Activated naive CD4-positive, alpha-beta T cell treated with anti-CD3 and anti-CD28 coated beads, Interleukin-2, amount 50 U/mL, for 72 hours (primary cell): ENCODE measurements around the gene BUB1B. TPM values are rescaled to one million over a fixed set of nuclear protein-coding genes. Genes with fewer than 3 reads are reported as not detected.
A peak's percentile ranks its signal among the peaks of the same experiment; 100 is the strongest.

Source experiments
- ATAC-seq, 2 donors: fragments of 150-1000 bp; cut with Tn5 transposase; 2 replicates each; pipeline ENCODE4 v1.10.0; 2021; ENCODE audit warnings: mild to moderate bottlenecking in 2 of 2, moderate library complexity in 2 of 2
- DNase-seq, 2 donors: peaks; one replicate each; pipeline ENCODE4 v3.0.0; 2021 to 2022; ENCODE audit warnings: low spot score in 2 of 2
- H3K27ac Mint-ChIP-seq, 2 donors: one replicate each; pipeline ENCODE4 v1.8.0; 2022; ENCODE audit warnings: mild to moderate bottlenecking in 2 of 2, mixed read lengths in 2 of 2
- H3K36me3 Mint-ChIP-seq, 2 donors: one replicate each; pipeline ENCODE4 v1.8.0; 2022; ENCODE audit warnings: mixed read lengths in 2 of 2
- H3K9me3 Mint-ChIP-seq, 2 donors: one replicate each; pipeline ENCODE4 v1.8.0; 2022; ENCODE audit warnings: mixed read lengths in 2 of 2
- total RNA-seq, 2 donors: library from RNA; stranded (reverse); gene quantifications; one replicate each; pipeline ENCODE4 v1.2.3, GENCODE V29; 2022

BUB1B gene
- total RNA-seq, 2 donors from 2014 or later = 98.9 to 141 TPM

DNA sequence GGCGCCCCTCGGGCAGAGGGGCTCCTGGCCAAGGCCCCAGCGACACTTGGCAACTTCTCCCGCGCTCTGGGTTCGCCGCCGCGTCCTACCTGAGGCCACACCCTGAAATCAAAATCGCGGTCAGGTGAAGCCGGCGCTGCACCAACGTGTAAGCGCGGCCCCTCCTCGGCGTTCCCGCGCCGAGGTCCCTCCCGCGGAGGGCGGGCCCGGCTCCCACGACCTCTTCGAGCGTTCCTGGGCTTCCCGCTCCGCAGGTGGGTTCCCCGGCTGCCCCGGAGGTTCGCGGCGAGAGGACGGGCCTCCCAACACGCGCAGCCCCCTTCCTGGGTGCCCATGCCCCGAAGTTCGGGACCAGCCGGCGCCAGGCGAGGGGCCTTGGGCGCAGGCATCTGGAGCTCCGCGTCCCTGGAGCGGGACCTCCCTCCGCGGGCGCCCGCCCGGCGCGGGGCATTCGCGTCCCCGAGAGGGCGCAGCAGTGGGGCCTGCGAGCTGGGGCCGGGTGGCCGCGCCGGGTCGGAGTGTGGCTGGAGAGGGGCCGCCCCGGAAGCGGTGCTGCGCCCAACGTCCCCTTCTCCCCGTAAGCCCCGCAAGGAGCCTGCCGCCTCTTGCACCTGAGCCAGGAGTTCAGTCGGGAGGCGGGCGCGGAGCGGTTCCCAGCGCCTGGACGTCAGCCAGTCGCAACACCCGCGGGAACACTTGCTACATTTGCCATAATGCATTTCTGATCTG, 91.7 kb downstream of the BUB1B start:
- peak; percentile 28 to 60 for ATAC-seq
- H3K27ac Mint-ChIP-seq = no peak overlapping the region
- H3K9me3 Mint-ChIP-seq = no peaks in the 10 kb centered on the region
- DNase-seq = peak in 1 of 2 donors; percentile 29
- H3K36me3 Mint-ChIP-seq = no peaks in the 10 kb centered on the region

DNA sequence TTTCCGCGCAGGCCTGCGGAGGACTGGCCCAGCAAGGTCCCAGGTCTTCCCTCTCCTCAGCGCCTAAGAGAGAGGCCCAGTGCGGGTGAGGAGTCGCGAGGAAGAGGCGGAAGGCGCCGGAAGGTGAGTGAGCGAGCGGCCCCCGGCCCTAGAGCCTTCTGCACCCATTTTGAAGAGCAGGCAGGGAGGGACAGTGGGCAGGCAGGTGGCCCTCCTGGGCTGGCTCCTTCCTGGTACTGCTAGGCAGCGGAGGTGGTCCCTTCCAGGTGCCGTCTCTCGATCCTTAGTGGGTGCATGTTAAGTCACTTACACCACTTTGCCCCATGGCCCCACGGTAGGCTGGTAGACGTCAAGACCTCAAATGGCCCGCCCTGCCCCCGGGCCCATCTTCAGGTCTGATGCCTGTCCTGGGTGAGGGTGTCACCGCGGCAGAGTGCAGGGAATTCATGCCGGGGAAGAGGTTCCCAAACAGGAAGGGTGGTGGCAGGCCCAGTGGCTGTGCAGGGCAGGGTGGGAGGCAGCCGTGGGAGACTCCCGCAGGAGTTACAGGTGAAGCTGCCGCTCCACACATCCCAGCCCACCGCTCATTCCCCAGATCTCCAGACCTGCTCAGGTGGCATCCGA, 92.4 kb downstream of the BUB1B start:
- DNase-seq (no peak), ATAC-seq (peak in 1 of 2 donors; percentile 46)
- Mint-ChIP-seq H3K27ac (no peak overlapping the region), H3K36me3 (no peaks in the 10 kb centered on the region), H3K9me3 (no peaks in the 10 kb centered on the region)

DNA sequence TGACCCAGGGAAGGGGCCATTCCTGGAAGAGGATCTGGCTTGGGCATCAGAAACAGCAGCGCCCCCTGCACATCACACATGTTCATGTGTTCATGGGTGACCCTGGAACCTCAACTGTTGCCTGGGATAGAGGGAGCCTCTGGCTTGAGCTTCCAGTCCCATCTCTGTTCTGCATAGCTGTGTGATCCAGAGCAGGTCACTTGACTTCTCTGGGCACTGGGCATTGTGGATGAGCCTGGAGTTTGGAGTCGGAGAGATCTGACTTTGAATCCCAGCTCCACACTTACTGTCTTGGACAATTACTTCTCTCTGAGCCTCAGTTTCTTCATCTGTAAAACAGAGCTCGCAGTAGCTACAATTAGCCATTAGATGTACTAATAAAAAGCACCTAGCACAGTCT, 93.6 kb downstream of the BUB1B start:
- H3K36me3 Mint-ChIP-seq = no peaks in the 10 kb centered on the region
- DNase-seq (no peak), ATAC-seq (no peak)
- H3K9me3 Mint-ChIP-seq = no peaks in the 10 kb centered on the region
- no peak overlapping the region for H3K27ac Mint-ChIP-seq

DNA sequence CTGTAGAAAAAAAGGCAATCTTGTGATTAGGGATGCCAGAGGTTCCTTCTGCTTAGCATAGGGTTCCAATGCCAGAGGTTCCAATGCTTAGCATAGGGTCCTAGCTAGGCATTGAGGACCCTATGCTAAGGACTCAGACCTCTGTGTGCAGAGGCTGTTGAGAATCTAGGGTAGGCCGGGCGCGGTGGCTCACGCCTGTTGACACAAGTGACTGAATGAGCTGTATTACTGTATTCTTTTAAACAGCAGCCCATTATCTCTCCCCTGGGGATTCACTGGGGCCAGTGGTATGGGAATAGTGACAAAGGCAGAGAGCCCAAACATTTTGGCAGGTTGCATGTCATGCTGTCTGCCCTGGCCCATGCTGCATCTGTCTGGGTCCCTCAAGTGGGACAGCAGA, 94.2 kb downstream of the BUB1B start:
- ATAC-seq = no peak
- no peak overlapping the region for H3K27ac Mint-ChIP-seq
- no peak for DNase-seq
- no peaks in the 10 kb centered on the region for H3K9me3 Mint-ChIP-seq
- H3K36me3 Mint-ChIP-seq = no peaks in the 10 kb centered on the region

DNA sequence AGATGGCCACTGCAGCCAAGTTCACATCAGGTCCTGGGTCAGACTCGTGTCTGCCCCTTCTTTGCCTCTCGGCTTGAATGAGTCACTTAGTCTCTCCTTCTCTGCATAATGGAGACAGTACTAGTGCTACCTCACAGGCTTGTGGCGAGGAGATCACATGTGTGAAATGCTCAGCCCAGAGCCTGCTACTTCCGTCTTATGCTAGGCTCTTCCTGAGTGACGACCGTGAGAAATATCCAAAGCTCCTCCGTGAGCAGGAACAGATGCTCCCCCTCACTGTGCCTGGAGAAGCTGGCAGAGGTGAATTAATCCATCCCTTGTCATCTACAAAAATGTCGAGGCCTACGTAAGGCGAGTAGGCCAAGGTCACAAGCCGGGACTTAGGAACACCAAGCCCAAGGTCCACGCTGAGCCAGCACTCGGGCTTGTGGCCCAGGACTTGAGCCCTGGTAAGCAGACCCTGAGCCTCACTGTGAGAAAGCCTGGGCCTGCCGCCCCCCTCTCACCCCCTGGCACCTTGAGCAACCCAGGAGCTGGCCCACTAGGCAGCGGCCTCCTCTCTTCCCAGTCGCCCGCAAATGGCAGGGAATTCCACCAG, 95.9 kb downstream of the BUB1B start:
- H3K36me3 Mint-ChIP-seq = no peaks in the 10 kb centered on the region
- peak in 1 of 2 donors; percentile 72 for ATAC-seq
- H3K9me3 Mint-ChIP-seq = no peaks in the 10 kb centered on the region
- no peak for DNase-seq
- no peak overlapping the region for H3K27ac Mint-ChIP-seq

DNA sequence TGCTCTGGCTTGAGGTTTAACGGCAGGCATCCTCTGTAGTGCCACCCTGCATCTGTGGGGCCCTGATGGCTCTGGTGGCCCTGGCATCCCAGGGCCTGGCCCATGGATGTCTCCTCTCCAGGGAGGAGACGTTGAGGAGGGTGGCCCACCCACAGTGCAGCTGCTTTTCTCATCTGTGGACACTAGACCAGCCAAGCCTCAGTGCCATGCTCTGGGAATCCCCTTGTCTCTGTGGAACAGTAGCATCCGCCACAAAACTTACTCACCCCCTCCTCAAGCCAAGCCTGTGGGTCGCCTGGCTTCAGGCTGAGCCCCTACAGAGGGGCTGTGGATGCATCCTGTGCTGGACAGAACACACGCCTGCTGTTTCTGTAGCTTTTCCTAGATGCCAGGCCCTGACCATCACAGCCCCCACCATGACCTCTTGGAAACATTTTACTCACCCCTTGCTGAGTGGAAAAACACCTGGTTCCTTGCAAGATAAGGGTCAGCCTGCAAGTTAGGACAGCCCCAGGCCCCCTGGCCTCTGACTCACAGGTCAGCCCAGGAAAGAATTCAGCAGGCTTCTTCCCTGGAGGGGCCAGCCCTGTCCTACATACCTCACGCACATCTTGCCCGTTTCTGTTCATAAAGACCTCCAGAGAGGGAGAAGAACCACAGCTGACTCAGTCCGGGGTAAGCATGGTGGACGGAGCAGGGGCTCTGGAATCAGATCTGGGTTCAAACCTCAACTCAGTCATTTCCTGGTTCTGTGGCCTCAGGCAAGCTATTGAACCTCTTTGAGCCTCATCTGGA, 97.0 kb downstream of the BUB1B start:
- DNase-seq (no peak), ATAC-seq (peak in 1 of 2 donors; percentile 36)
- no peaks in the 10 kb centered on the region for H3K36me3 Mint-ChIP-seq
- no peaks in the 10 kb centered on the region for H3K9me3 Mint-ChIP-seq
- H3K27ac Mint-ChIP-seq = peak overlapping the region in 1 of 2 donors; percentile 36

DNA sequence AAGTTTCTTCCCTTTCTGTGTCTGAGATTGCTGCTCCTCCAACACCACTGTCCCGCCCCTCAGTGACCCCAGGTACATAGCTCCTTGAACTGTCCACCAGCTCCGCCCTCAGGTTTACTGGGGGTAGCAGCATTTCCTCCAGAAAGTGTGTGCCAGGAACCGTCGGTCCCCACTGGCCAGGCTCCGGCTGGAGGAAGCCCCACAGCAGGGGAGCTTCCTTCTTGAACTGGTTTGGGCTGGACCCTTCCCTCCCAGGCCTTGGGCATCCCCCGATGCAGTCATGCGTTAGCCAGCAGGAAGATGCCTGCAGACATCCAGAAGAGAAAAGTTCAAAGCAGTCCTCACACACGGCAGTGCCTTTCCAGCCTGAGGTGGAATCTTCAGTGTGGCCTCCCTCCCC, 97.7 kb downstream of the BUB1B start:
- DNase-seq (no peak), ATAC-seq (no peak)
- Mint-ChIP-seq H3K36me3 (no peaks in the 10 kb centered on the region), H3K27ac (no peak overlapping the region), H3K9me3 (no peaks in the 10 kb centered on the region)

DNA sequence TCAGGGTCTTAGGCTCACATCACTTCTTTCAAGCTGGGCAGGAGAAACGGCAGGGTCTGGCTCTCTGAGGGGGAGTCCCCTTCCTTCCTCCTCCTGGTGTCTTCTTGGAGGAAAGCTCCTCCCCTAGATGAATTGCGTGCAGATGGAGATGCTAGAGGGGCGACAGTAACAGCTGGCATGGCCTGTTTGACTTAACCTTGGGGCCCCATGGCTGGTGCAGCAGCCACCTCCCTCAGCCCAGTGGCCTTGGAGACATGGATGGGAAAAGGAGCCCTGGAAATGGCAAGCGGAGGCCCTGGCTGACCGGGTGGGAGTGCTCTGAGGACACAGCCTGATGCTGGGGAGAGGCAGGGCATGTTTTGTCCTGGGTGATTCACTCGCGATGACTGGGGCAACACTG, 98.2 kb downstream of the BUB1B start:
- Mint-ChIP-seq H3K9me3 (no peaks in the 10 kb centered on the region), H3K27ac (no peak overlapping the region), H3K36me3 (no peaks in the 10 kb centered on the region)
- no peak for ATAC-seq
- no peak for DNase-seq

DNA sequence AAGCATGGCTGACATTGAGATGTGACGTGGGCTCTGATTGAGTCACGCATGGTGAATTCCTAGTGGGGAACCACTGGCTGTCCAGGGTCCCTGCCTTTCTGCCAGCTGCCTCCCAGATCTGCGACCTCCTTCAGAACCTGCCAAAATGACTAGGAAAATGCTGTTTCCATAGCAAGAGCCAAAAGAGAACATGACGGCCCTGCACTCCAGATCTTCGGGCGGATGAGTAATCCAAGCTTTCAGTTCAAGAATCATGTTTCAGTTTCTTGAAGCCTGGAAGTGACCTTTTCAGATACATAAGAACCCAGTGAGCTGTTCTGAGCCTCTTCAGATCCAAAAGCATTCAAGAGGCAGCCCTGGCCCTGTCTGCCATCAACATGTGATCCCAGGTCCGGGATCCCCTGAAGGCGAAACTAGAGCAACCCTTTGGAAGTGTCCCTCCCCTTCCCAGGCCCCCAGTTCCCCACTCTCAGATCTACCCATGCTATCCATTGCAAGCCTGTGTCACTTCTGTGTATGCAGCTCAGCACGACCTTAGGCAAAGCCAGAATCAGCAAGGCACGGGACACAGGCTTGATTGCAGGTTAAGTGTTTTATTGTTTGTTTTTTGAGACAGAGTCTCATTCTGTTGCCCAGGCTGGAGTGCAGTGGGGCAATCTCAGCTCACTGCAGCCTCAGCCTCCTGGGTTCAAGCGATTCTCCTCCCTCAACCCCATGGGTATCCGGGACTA, 102.3 kb downstream of the BUB1B start:
- H3K27ac Mint-ChIP-seq = peak overlapping the region in 1 of 2 donors; percentile 45
- DNase-seq (no peak), ATAC-seq (peak in 1 of 2 donors; percentile 12)
- no peaks in the 10 kb centered on the region for H3K36me3 Mint-ChIP-seq
- H3K9me3 Mint-ChIP-seq = no peaks in the 10 kb centered on the region

DNA sequence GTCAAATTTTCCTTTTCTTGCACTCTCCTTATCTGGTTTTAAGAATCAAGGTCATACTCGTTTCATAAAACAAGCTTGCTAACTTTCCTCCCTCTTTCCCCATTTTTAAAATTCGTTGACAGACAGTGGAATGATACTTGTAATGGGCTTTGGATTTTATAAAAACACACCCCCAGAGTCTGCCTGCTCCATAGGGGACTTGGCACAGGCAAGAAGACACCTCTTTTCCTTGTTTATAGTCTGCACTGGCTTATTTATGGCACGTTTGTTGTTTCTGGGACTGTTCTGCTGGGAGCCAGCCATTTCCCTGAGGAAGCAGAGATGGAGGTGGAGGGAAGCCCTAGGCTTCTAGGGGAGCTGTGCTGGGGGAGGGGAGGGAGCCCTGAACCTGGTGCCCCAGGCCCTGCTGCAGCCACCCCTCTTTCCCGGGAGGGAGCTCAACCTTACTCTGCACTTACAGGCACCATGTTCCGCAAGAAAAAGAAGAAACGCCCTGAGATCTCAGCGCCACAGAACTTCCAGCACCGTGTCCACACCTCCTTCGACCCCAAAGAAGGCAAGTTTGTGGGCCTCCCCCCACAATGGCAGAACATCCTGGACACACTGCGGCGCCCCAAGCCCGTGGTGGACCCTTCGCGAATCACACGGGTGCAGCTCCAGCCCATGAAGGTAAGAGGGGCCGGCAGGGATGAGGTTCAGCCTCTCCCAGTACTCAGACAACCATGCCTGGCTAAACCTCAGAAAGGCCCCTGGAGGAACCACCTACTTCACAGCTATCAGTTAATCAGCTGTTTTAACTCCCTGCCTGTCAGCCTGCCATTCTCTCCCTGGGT, 103.7 kb downstream of the BUB1B start:
- Mint-ChIP-seq H3K9me3 (no peaks in the 10 kb centered on the region), H3K36me3 (no peaks in the 10 kb centered on the region), H3K27ac (no peak overlapping the region)
- no peak for ATAC-seq
- DNase-seq = no peak

DNA sequence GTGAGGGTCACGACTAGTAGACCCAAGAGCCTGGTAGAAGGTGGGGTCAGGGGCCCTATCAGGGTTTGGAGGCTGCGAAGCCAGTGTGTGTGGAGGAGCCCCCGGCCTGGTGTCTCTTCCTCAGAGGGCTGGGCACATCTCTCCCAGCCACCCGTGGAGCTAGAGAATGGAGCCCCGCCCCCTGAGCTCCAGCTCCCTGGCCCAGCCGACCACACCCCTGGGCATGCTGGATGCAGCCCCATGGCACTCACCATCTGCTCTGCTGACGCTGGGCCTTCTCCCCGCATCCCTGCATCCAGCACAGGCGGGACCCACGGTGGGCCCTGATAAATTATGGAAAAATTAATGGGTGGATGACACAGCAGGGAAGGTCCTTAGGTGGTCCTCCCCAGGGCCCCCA, 104.5 kb downstream of the BUB1B start:
- no peak for ATAC-seq
- H3K36me3 Mint-ChIP-seq = no peaks in the 10 kb centered on the region
- no peak for DNase-seq
- H3K27ac Mint-ChIP-seq = no peak overlapping the region
- H3K9me3 Mint-ChIP-seq = no peaks in the 10 kb centered on the region

DNA sequence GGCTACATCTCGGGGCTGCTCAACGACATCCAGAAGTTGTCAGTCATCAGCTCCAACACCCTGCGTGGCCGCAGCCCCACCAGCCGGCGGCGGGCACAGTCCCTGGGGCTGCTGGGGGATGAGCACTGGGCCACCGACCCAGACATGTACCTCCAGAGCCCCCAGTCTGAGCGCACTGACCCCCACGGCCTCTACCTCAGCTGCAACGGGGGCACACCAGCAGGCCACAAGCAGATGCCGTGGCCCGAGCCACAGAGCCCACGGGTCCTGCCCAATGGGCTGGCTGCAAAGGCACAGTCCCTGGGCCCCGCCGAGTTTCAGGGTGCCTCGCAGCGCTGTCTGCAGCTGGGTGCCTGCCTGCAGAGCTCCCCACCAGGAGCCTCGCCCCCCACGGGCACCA, 105.0 kb downstream of the BUB1B start:
- no peaks in the 10 kb centered on the region for H3K9me3 Mint-ChIP-seq
- no peak overlapping the region for H3K27ac Mint-ChIP-seq
- ATAC-seq = no peak
- no peaks in the 10 kb centered on the region for H3K36me3 Mint-ChIP-seq
- DNase-seq = no peak

DNA sequence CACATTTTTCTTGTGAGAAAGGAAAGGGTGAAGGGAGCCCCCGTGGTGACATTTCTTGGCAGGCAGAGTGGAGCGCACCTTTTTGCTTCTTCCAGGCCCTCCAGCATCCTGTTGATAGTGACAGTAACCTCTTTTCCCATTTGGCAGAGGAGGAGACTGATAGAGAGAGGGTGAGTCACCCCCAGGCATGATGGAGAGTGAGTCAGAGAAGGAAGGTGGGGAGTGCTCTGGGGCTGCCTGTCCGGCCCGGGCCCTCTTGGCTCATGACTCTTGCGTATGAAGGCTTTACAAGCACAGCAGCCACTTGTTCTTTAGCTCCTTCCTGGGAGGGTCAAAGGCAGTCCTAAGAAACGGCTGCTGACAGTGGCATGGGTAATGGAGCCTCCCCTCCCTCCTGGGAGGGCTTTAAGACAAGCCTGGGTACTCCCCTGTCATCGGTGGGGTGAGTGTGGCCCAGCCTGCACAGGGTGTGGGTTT, 106.0 kb downstream of the BUB1B start:
- Mint-ChIP-seq H3K9me3 (no peaks in the 10 kb centered on the region), H3K36me3 (no peaks in the 10 kb centered on the region), H3K27ac (no peak overlapping the region)
- DNase-seq = no peak
- peak; percentile 57 to 77 for ATAC-seq

DNA sequence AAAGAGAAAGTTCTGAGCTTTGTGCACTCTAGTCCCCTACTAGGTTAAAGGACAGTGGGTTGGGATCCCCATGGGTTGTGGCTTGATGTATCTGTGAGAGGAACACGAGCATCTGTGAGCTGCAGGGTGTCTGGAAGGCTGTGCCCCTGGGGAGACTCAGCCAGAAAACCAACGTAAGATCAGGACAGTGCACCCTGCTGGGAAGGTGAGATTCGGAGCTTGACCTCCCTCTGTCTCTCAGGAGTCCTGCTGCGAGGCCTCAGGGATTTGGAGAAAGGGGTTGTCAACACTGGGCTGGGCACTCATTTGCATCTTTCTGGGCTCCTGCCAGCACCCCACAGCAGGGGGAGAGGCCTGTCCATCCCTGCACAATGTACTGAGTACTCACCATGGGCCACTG, 106.8 kb downstream of the BUB1B start:
- no peaks in the 10 kb centered on the region for H3K36me3 Mint-ChIP-seq
- no peak for DNase-seq
- no peak overlapping the region for H3K27ac Mint-ChIP-seq
- no peak for ATAC-seq
- H3K9me3 Mint-ChIP-seq = no peaks in the 10 kb centered on the region

DNA sequence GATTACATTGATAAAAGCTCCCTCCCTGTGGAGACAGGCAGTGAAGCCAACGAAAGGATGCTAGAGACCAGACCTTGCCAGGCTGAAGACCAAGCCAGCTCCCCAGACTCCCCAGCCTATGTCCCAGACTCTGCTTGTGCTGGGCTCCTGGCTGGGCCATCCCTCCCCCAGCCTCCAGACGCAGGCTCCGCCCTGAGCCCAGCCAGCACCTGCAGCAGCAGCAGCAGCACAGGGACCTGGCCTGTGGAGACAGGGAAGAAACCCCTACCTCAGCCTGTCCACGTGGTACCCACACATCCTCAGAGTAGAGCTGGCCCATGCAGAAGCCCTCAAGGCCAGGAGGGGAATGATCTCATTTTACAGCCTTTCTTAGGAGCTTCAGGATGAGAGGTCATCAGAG, 108.7 kb downstream of the BUB1B start:
- no peak for DNase-seq
- Mint-ChIP-seq H3K9me3 (no peaks in the 10 kb centered on the region), H3K27ac (no peak overlapping the region), H3K36me3 (no peaks in the 10 kb centered on the region)
- no peak for ATAC-seq
